Measurements from ENCODE around the gene LYRM4. TPM values are rescaled to one million over a fixed set of nuclear protein-coding genes. Genes with fewer than 3 reads are reported as not detected.

Gene LYRM4
- total RNA-seq, 8 experiments from 2014 or later, result 25.8 to 38.4 (median 32.7) TPM

GRCh38 chr6:5208057-5208456 is 52.7 kb downstream of the LYRM4 start:
- ATAC-seq (replicated peaks in 6 of 8), result peak in 1 of 8 experiments; percentile 61
- Histone ChIP-seq H3K27ac (no peak overlapping the region), H3K4me1 (replicated peaks in 1 of 2) (peaks cover 34 to 35% of the 10 kb centered on the region in 2 donors), H3K4me3 (no peak overlapping the region)
- in situ Hi-C loops (cut with MboI; ENCODE audit: low pct_unique_long_range_greater_than_20kb in 2 of 9, low sequenced_read_pairs in 9 of 9, unreplicated experiment in 9 of 9), result loop anchor here in 1 of 9 experiments (25.0 kb wide), 1 partner anchor 146 kb away; no protein-coding TSS in a partner anchor
- WGBS, 10 experiments, result 79 to 100% (median 100%) methylated on average over 1 to 2 of the region's 2 CpGs; no CpG with 5 or more reads in 6 of the 10 experiments

DNA sequence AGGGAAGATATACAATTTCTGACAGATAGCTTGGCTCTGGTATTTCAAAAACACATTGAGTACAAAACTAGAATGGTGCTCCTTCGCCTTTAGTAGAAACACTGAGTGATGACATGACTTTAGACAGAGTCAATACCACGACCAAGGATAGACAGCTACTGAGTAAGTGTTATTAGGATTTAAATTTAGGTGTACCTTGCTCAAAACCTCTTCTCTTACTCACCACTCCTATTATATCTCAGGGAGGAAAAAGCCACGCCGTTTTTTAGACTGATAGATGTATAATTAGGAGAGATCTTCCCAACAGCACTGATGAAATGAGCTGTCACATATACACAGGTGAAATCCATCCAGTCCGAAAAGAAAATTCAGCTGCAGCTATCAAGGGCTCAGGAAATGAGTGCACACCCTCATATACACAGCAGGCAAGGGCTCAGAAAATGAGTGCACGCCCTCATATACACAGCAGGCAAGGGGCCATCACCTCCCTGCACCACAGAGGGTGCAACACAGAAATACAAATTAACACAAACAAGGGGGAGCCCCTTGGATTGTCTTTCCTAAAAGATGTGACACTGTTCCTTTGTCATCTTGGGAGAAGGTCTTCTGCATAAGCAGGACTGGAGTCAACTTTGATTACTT is 53.7 kb downstream of the LYRM4 start:
- 80 to 100% (median 93%) methylated on average over 1 to 5 of the region's 6 CpGs; no CpG with 5 or more reads in 1 of the 10 experiments for WGBS, 10 experiments
- Histone ChIP-seq H3K4me3 (no peak overlapping the region), H3K27ac (no peak overlapping the region), H3K4me1 (replicated peaks in 1 of 2) (peaks cover 36 to 37% of the 10 kb centered on the region in 2 donors)
- in situ Hi-C loops (cut with MboI; ENCODE audit: low pct_unique_long_range_greater_than_20kb in 2 of 9, low sequenced_read_pairs in 9 of 9, unreplicated experiment in 9 of 9), result loop anchor here in 1 of 9 experiments (25.0 kb wide), 1 partner anchor 145 kb away; no protein-coding TSS in a partner anchor
- no peak for ATAC-seq (replicated peaks in 6 of 8)

- Histone ChIP-seq H3K4me3 (no peak overlapping the region), H3K27ac (peak overlapping the region; percentile 12 to 79), H3K4me1 (replicated peaks in 1 of 2) (peaks cover 36 to 37% of the 10 kb centered on the region in 2 donors)
- in situ Hi-C loops (cut with MboI; ENCODE audit: low pct_unique_long_range_greater_than_20kb in 2 of 9, low sequenced_read_pairs in 9 of 9, unreplicated experiment in 9 of 9), result loop anchor here in 1 of 9 experiments (25.0 kb wide), 1 partner anchor 144 kb away; no protein-coding TSS in a partner anchor
- WGBS, 10 experiments, result 37 to 100% (median 88%) methylated on average over 1 to 5 of the region's 7 CpGs; no CpG with 5 or more reads in 1 of the 10 experiments
- peak in 7 of 8 experiments; percentile 77 to 92 (median 84) for ATAC-seq (replicated peaks in 6 of 8)
Observed at GRCh38 chr6:5205877-5206850, 54.6 kb downstream of the LYRM4 start.

DNA sequence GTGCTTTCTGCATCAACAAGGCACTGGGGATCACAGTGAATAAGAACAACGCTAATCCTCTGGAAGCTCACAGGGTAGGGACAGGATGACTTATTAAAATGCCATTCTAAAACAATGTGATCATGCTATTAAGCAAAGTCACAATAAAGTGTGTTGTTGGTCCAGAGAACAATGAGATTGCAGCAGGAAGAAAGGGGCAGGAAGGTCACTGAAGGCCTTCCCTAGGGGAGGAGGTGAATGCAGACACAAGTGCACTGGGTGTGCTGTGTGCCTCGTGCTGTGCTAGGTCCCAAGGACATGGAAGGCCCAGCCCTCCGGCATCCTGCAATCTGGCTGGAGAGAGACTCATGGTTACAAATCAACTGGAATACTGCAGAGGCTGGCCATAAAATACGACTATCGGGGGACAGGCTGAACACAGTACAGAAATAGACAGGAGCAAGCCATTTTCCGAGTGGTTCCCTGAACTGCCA is 55.7 kb downstream of the LYRM4 start:
- in situ Hi-C loops (cut with MboI; ENCODE audit: low pct_unique_long_range_greater_than_20kb in 2 of 9, low sequenced_read_pairs in 9 of 9, unreplicated experiment in 9 of 9), result loop anchor here in 1 of 9 experiments (25.0 kb wide), 1 partner anchor 143 kb away; no protein-coding TSS in a partner anchor
- Histone ChIP-seq H3K4me3 (no peak overlapping the region), H3K4me1 (replicated peaks in 1 of 2) (peaks cover 36 to 37% of the 10 kb centered on the region in 2 donors), H3K27ac (peak overlapping the region; percentile 16 to 79)
- ATAC-seq (replicated peaks in 6 of 8), result peak in 6 of 8 experiments; percentile 12 to 81 (median 58)
- 9 to 93% (median 54%) methylated on average over 2 to 6 of the region's 6 CpGs; no CpG with 5 or more reads in 1 of the 10 experiments for WGBS, 10 experiments

DNA sequence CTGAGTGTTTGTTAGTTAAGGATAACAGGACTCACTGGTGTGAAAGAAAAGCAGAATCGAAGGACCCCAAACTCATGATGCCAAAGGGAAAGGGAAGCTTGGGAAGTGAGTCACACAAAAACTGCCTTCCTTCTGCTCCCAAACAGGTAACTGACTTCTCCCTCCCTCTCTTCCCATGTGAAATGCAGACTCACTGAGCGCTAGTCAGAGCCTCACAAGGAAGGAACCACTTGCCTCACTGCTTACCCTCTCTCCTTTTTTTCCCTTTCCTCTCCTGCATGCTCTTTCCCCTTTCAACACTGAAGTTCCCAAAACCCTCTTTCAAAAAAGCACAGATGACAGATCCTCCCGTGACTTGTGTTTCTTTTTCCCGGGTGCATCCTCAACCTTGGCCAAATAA is 56.4 kb downstream of the LYRM4 start:
- 71 to 100% (median 92%) methylated on average over 1 to 4 of the region's 4 CpGs; no CpG with 5 or more reads in 3 of the 10 experiments for WGBS, 10 experiments
- ATAC-seq (replicated peaks in 6 of 8), result no peak
- Histone ChIP-seq H3K4me3 (no peak overlapping the region), H3K4me1 (replicated peaks in 1 of 2) (peaks cover 36 to 37% of the 10 kb centered on the region in 2 donors), H3K27ac (peak overlapping the region in 1 of 2 donors; percentile 79)
- in situ Hi-C loops (cut with MboI; ENCODE audit: low pct_unique_long_range_greater_than_20kb in 2 of 9, low sequenced_read_pairs in 9 of 9, unreplicated experiment in 9 of 9), result loop anchor here in 1 of 9 experiments (25.0 kb wide), 1 partner anchor 142 kb away; no protein-coding TSS in a partner anchor

GRCh38 chr6:5203546-5203945 is 57.2 kb downstream of the LYRM4 start:
- no peak overlapping the region for H3K4me3 ChIP-seq
- ATAC-seq (replicated peaks in 6 of 8), result no peak
- 44 to 72% (median 57%) methylated on average over 2 to 10 of the region's 10 CpGs; no CpG with 5 or more reads in 4 of the 10 experiments for WGBS, 10 experiments
- peaks cover 36 to 37% of the 10 kb centered on the region in 2 donors for H3K4me1 ChIP-seq (replicated peaks in 1 of 2)
- in situ Hi-C loops (cut with MboI; ENCODE audit: low pct_unique_long_range_greater_than_20kb in 2 of 9, low sequenced_read_pairs in 9 of 9, unreplicated experiment in 9 of 9), result loop anchor here in 1 of 9 experiments (25.0 kb wide), 1 partner anchor 141 kb away; no protein-coding TSS in a partner anchor
- H3K27ac ChIP-seq, result no peak overlapping the region

DNA sequence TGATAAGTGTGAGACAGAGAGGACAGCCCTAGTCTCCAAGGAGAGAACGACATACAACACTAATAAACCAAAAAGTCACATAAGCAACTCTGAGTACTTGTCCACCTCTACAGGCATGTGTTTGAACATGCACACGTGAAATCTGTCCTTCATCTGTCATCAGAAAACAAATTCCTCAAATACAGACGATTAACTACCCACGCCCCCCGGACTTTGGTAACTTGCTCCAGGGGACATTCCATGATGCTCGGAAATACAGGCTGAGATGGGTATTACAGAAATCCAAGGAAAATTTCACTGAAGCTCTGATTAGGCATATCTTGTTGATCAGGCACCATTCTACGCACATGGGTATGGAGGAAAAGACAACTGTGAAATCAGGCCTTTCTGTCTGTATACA is 57.8 kb downstream of the LYRM4 start:
- peaks cover 37 to 38% of the 10 kb centered on the region in 2 donors for H3K4me1 ChIP-seq (replicated peaks in 1 of 2)
- ATAC-seq (replicated peaks in 6 of 8), result no peak
- in situ Hi-C loops (cut with MboI; ENCODE audit: low pct_unique_long_range_greater_than_20kb in 2 of 9, low sequenced_read_pairs in 9 of 9, unreplicated experiment in 9 of 9), result loop anchor here in 1 of 9 experiments (25.0 kb wide), 1 partner anchor 141 kb away; no protein-coding TSS in a partner anchor
- no peak overlapping the region for H3K4me3 ChIP-seq
- WGBS, 10 experiments, result 92 to 100% (median 100%) methylated on average over 1 to 7 of the region's 7 CpGs
- no peak overlapping the region for H3K27ac ChIP-seq

DNA sequence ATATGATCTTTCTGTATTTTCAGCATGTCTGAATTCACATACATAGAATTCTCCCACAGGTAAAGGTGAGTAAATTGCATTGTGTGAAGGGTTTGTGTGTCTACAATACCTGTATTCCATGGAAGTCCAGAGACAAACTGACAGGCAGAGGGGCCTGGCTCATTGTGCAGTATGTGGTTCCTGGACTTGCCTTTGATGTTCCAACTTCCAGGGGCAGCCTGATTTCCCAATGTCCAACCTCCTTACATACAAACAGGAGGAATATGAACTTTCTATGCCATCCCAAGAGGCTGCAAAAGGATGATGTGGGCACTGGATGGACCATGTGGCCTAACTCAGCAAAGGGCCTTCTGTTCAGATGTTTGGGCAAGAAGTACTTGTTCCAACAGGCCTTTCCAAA is 58.5 kb downstream of the LYRM4 start:
- Histone ChIP-seq H3K27ac (no peak overlapping the region), H3K4me3 (no peak overlapping the region), H3K4me1 (replicated peaks in 1 of 2) (peaks cover 39% of the 10 kb centered on the region in 2 donors)
- peak in 1 of 8 experiments; percentile 37 for ATAC-seq (replicated peaks in 6 of 8)
- in situ Hi-C loops (cut with MboI; ENCODE audit: low pct_unique_long_range_greater_than_20kb in 2 of 9, low sequenced_read_pairs in 9 of 9, unreplicated experiment in 9 of 9), result loop anchor here in 1 of 9 experiments (25.0 kb wide), 1 partner anchor 140 kb away; no protein-coding TSS in a partner anchor

DNA sequence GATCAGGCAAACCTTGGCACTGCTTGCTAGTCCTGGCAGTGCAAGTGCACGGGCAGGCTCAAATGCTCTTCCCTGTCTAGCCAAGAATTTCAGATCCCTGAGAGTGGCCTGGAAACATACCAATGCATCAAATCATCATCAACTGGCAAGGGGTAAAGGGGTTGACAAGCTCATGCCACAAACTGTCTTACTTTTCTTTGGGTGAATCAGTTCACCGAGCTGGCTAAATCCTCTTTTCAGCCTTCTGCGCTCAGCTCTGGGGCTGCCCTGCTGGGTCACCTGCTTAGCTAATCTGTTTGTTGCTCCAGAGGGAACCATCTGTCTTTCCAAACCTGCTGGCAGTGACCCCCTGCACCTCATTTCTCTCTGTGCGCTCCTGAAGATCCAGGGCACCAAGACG is 59.5 kb downstream of the LYRM4 start:
- Histone ChIP-seq H3K4me1 (replicated peaks in 1 of 2) (peaks cover 38 to 45% of the 10 kb centered on the region in 2 donors), H3K4me3 (no peak overlapping the region), H3K27ac (no peak overlapping the region)
- ATAC-seq (replicated peaks in 6 of 8), result no peak
- in situ Hi-C loops (cut with MboI; ENCODE audit: low pct_unique_long_range_greater_than_20kb in 2 of 9, low sequenced_read_pairs in 9 of 9, unreplicated experiment in 9 of 9), result loop anchor here in 1 of 9 experiments (25.0 kb wide), 1 partner anchor 139 kb away; no protein-coding TSS in a partner anchor
- WGBS, 10 experiments, result 64 to 100% (median 89%) methylated on average over 1 to 3 of the region's 5 CpGs; no CpG with 5 or more reads in 3 of the 10 experiments

DNA sequence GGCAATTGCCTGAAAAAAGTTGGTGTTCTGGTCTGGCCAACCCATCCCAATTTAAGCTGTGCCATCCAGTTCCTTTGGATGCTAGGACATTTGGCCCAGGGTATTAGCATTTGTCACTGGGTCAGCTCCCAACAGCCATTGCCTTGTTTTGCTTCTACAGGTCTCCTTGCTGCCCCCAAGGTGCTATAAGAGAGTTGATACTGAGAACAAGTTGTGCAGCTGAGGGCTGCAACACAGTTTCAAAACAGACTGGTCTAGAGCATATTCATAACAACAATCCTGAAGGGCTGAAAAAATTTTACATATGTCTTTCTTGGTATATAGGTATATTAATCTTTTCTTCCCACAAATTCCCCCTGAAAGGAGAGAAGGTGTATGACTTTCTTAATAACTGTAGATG is 61.0 kb downstream of the LYRM4 start:
- Histone ChIP-seq H3K4me1 (replicated peaks in 1 of 2) (peaks cover 24 to 30% of the 10 kb centered on the region in 2 donors), H3K4me3 (no peak overlapping the region), H3K27ac (no peak overlapping the region)
- in situ Hi-C loops (cut with MboI; ENCODE audit: low pct_unique_long_range_greater_than_20kb in 2 of 9, low sequenced_read_pairs in 9 of 9, unreplicated experiment in 9 of 9), result loop anchor here in 1 of 9 experiments (25.0 kb wide), 1 partner anchor 137 kb away; no protein-coding TSS in a partner anchor
- no peak for ATAC-seq (replicated peaks in 6 of 8)

DNA sequence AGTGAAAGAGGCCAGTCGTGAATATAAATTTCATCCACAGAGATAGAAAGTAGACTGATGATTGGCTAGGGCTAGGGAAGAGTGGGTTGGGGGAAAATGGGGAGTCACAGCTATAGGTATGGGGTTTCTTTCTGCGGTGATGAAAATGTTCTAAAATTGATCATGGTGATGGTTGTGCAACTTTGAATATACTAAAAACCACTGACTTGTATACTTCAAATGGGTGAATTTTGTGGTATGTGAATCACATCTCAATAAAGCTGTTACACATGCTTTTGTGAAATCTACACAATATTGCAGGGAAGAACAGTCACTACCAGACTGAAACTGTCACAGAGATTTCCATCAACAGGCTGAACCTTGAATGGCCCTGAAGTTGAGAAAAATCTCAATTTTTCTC is 61.5 kb downstream of the LYRM4 start:
- 80 to 100% (median 100%) methylated on average over 1 to 2 of the region's 2 CpGs; no CpG with 5 or more reads in 2 of the 10 experiments for WGBS, 10 experiments
- H3K4me1 ChIP-seq (replicated peaks in 1 of 2), result peaks cover 20 to 27% of the 10 kb centered on the region in 2 donors
- in situ Hi-C loops (cut with MboI; ENCODE audit: low pct_unique_long_range_greater_than_20kb in 2 of 9, low sequenced_read_pairs in 9 of 9, unreplicated experiment in 9 of 9), result no loop called here
- no peak for ATAC-seq (replicated peaks in 6 of 8)
- no peak overlapping the region for H3K27ac ChIP-seq
- H3K4me3 ChIP-seq, result no peak overlapping the region

DNA sequence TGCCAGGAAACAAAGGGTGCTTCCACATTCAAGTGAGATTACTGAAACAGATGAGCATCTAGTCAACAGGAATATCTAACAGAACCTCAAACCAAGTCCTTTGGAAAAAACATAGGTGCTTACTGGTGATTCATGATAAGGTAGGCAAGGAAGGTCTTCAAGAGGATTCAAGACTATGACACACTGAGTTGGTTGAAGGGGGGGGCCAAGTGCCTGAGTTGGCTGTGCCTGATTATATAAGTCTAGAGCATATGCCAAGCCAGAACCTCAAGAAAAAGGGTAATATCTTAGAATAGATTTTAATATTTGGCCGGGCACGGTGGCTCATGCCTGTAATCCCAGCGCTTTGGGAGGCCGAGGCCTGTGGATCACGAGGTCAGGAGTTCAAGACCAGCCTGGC is 63.7 kb downstream of the LYRM4 start:
- in situ Hi-C loops (cut with MboI; ENCODE audit: low pct_unique_long_range_greater_than_20kb in 2 of 9, low sequenced_read_pairs in 9 of 9, unreplicated experiment in 9 of 9), result no loop called here
- Histone ChIP-seq H3K4me3 (no peak overlapping the region), H3K4me1 (replicated peaks in 1 of 2) (peaks cover 7 to 13% of the 10 kb centered on the region in 2 donors), H3K27ac (no peak overlapping the region)
- no peak for ATAC-seq (replicated peaks in 6 of 8)
- WGBS, 10 experiments, result 92 to 100% (median 93%) methylated on average over 1 to 5 of the region's 5 CpGs; no CpG with 5 or more reads in 5 of the 10 experiments
